ENCODE results near the gene TRIM51. TPM values are rescaled to one million over a fixed set of nuclear protein-coding genes. Genes with fewer than 3 reads are reported as not detected.

TRIM51 gene
- total and polyA plus RNA-seq, 2 of the 8 experiments (the other 6 are each of a cell fraction or from before 2014, with no cell fraction given): not detected

- 69% methylated on average over 8 of the region's 8 CpGs; no CpG with 5 or more reads in 1 of the 2 experiments for WGBS, 2 experiments (ENCODE audit: extremely low coverage in 1 of 2, insufficient coverage in 1 of 2, insufficient read length in 1 of 2, insufficient replicate concordance in 2 of 2, low coverage in 1 of 2, low lambda C conversion rate in 2 of 2, missing lambda C conversion rate in 1 of 2)
- Histone ChIP-seq H4K5ac (ENCODE audit: insufficient read length, low read depth, low read length) (no peak overlapping the region), H3K4ac (replicated peaks; ENCODE audit: insufficient read length, low read depth, low read length) (no peak overlapping the region), H3K18ac (ENCODE audit: extremely low read depth, low read length) (no peak overlapping the region), H3K79me2 (ENCODE audit: control insufficient read depth in 1 of 2, insufficient read depth in 2 of 2, low read length in 2 of 2) (no peaks in the 10 kb centered on the region), H2AFZ (ENCODE audit: low read length) (0 out of 2 replicates have a peak overlapping the region, but pooled peaks have one; percentile 75), H4K20me1 (replicated peaks in 1 of 2; ENCODE audit: control insufficient read depth in 1 of 2, insufficient read depth in 2 of 2, low read length in 2 of 2) (no peaks in the 10 kb centered on the region), H3K27ac (ENCODE audit: low read depth, low read length) (no peak overlapping the region), H2AK5ac (ENCODE audit: low read depth, low read length) (no peak overlapping the region), H2BK20ac (ENCODE audit: low read length) (no peak overlapping the region), H3K36me3 (ENCODE audit: control insufficient read depth in 2 of 4, insufficient read depth in 4 of 4, low read length in 3 of 4) (no peaks in the 10 kb centered on the region), H3K4me1 (replicated peaks in 1 of 4; ENCODE audit: control insufficient read depth in 3 of 4, insufficient read depth in 4 of 4, low read length in 3 of 4) (no peaks in the 10 kb centered on the region), H2BK5ac (ENCODE audit: low read depth, low read length) (no peak overlapping the region), H4K8ac (ENCODE audit: extremely low read depth, insufficient read depth, low read length) (no peak overlapping the region), H3K4me3 (ENCODE audit: extremely low read depth in 1 of 4, insufficient read depth in 2 of 4, low read depth in 3 of 4, low read length in 4 of 4) (no peak overlapping the region), H2BK120ac (replicated peaks; ENCODE audit: low read depth, low read length) (no peak overlapping the region), H3K4me2 (ENCODE audit: insufficient read depth in 1 of 2, low read depth in 2 of 2, low read length in 2 of 2) (no peak overlapping the region), H4K91ac (replicated peaks; ENCODE audit: insufficient read length, low read length) (no peak overlapping the region), H3K23me2 (ENCODE audit: low read depth, low read length) (no peaks in the 10 kb centered on the region), H2BK12ac (ENCODE audit: low read depth, low read length) (no peak overlapping the region), H3K9ac (replicated peaks in 1 of 4; ENCODE audit: extremely low read depth in 1 of 4, low read depth in 3 of 4, low read length in 3 of 4) (no peak overlapping the region), H3K9me3 (ENCODE audit: insufficient read depth in 2 of 2, low read depth in 1 of 2, low read length in 1 of 2) (peaks cover 6 to 13% of the 10 kb centered on the region in 2 experiments; a peak in 3 of 4 replicates), H3K56ac (replicated peaks; ENCODE audit: insufficient read length, low read depth, low read length) (no peak overlapping the region), H3K23ac (ENCODE audit: insufficient read length) (no peak overlapping the region), H2BK15ac (ENCODE audit: low read length) (no peak overlapping the region), H3K27me3 (replicated peaks in 1 of 4; ENCODE audit: control insufficient read depth in 3 of 4, extremely low read depth in 1 of 4, insufficient read depth in 3 of 4, low read length in 3 of 4) (no peaks in the 10 kb centered on the region), H3K14ac (ENCODE audit: insufficient read length) (no peak overlapping the region), H3K79me1 (ENCODE audit: low read depth, low read length) (no peaks in the 10 kb centered on the region)
- DNase-seq (ENCODE audit: low read depth in 1 of 2, low spot score in 2 of 2) (peak in 1 of 2 experiments; percentile 49), FAIRE-seq (no peak)
- ChIA-PET POLR2A (ENCODE audit: partially characterized antibody) (no interaction called here), CTCF (ENCODE audit: partially characterized antibody) (no interaction called here)
- TF ChIP-seq CTCF (IDR thresholded peaks at IDR 0.05; ENCODE audit: control extremely low read depth in 1 of 3, insufficient read depth in 1 of 3, low read depth in 1 of 3, low read length in 3 of 3) (peak; percentile 37 to 74 (median 43); a peak in 3 of 4 replicates), SRF (IDR thresholded peaks at IDR 0.05; ENCODE audit: low read depth, low read length) (no peak), RAD21 (IDR thresholded peaks at IDR 0.05 in 1 of 2, conservative IDR thresholded peaks at IDR 0.05 in 1 of 2; ENCODE audit: low read depth in 2 of 2, low read length in 2 of 2) (peak; percentile 26 to 38; a peak in 3 of 4 replicates)
These were observed 12.1 kb downstream of the TRIM51 start for GRCh38 chr11:55895216-55895615.
